Measurements from ENCODE around the gene PEX26. TPM values are rescaled to one million over a fixed set of nuclear protein-coding genes. Genes with fewer than 3 reads are reported as not detected.

PEX26 gene
- total and polyA plus RNA-seq, 9 of the 15 experiments (the other 6 are each of a cell fraction or from before 2014, with no cell fraction given), result 0.35 to 39.6 (median 17.4) TPM

GRCh38 chr22:18081416-18081815 is 3.6 kb downstream of the PEX26 start (continued):
- TF ChIP-seq ZNF398 (CRISPR knock-in tag; IDR thresholded peaks at IDR 0.05) (no peak), SLC30A9 (CRISPR knock-in tag; IDR thresholded peaks at IDR 0.05) (no peak), EWSR1 (IDR thresholded peaks at IDR 0.05; ENCODE audit: borderline replicate concordance, low read depth, partially characterized antibody) (no peak), OTX1 (CRISPR knock-in tag; IDR thresholded peaks at IDR 0.05) (no peak), ZNF655 (CRISPR knock-in tag; IDR thresholded peaks at IDR 0.05) (no peak), JUNB (CRISPR knock-in tag; conservative IDR thresholded peaks at IDR 0.05) (no peak), ZNF146 (CRISPR knock-in tag; IDR thresholded peaks at IDR 0.05; ENCODE audit: unreplicated experiment) (no peak), ZFP1 (CRISPR knock-in tag; IDR thresholded peaks at IDR 0.05) (no peak), PATZ1 (CRISPR knock-in tag; IDR thresholded peaks at IDR 0.05; ENCODE audit: borderline replicate concordance) (no peak)
